ENCODE results near the gene CHP2. TPM values are rescaled to one million over a fixed set of nuclear protein-coding genes. Genes with fewer than 3 reads are reported as not detected.

Gene CHP2
- total and polyA plus RNA-seq, 9 of the 15 experiments (the other 6 are each of a cell fraction or from before 2014, with no cell fraction given) = 0.23 to 1.1 (median 0.80) TPM

- TF ChIP-seq, protein P1, sequence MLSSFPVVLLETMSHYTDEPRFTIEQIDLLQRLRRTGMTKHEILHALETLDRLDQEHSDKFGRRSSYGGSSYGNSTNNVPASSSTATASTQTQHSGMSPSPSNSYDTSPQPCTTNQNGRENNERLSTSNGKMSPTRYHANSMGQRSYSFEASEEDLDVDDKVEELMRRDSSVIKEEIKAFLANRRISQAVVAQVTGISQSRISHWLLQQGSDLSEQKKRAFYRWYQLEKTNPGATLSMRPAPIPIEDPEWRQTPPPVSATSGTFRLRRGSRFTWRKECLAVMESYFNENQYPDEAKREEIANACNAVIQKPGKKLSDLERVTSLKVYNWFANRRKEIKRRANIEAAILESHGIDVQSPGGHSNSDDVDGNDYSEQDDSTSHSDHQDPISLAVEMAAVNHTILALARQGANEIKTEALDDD (IDR thresholded peaks at IDR 0.05) = peak; percentile 67; the same call in 1 of the 2 replicates
- TF ChIP-seq CREB1 (IDR thresholded peaks at IDR 0.05) (no peak), CREB1 (CRISPR knock-in tag; IDR thresholded peaks at IDR 0.05) (peak; percentile 54; the same call in 1 of the 2 replicates), ZC3H8 (IDR thresholded peaks at IDR 0.05) (no peak), ZKSCAN8 (CRISPR knock-in tag; IDR thresholded peaks at IDR 0.05) (0 out of 2 replicates have a peak, but pooled peaks have one; percentile 39), RBBP5 (IDR thresholded peaks at IDR 0.05; ENCODE audit: borderline replicate concordance, insufficient read depth, low read length, poor library complexity, severe bottlenecking) (no peak), TSC22D4 (tag; IDR thresholded peaks at IDR 0.05) (no peak), ATF4 (CRISPR knock-in tag; IDR thresholded peaks at IDR 0.05) (peak; percentile 36; the same call in 1 of the 2 replicates), LEF1 (IDR thresholded peaks at IDR 0.05) (no peak), ZNF512 (tag; IDR thresholded peaks at IDR 0.05) (no peak), FOXJ3 (CRISPR knock-in tag; IDR thresholded peaks at IDR 0.05) (no peak), OTX1 (CRISPR knock-in tag; IDR thresholded peaks at IDR 0.05) (no peak), ETS1 (conservative IDR thresholded peaks at IDR 0.05; ENCODE audit: control insufficient read depth, low read depth, low read length) (no peak), TAF9B (IDR thresholded peaks at IDR 0.05; ENCODE audit: partially characterized antibody) (no peak), EZH2 (IDR thresholded peaks at IDR 0.05; ENCODE audit: borderline replicate concordance, low read depth, low read length) (no peak), ARNT (IDR thresholded peaks at IDR 0.05) (0 out of 4 replicates have a peak, but pooled peaks of 1 of the 2 experiments have one; percentile 34), MTF1 (CRISPR knock-in tag; IDR thresholded peaks at IDR 0.05; ENCODE audit: borderline replicate concordance) (no peak), SNAPC5 (CRISPR knock-in tag; IDR thresholded peaks at IDR 0.05) (no peak)
- TF ChIP-seq, protein P2, sequence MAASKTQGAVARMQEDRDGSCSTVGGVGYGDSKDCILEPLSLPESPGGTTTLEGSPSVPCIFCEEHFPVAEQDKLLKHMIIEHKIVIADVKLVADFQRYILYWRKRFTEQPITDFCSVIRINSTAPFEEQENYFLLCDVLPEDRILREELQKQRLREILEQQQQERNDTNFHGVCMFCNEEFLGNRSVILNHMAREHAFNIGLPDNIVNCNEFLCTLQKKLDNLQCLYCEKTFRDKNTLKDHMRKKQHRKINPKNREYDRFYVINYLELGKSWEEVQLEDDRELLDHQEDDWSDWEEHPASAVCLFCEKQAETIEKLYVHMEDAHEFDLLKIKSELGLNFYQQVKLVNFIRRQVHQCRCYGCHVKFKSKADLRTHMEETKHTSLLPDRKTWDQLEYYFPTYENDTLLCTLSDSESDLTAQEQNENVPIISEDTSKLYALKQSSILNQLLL (CRISPR knock-in tag; IDR thresholded peaks at IDR 0.05; ENCODE audit: borderline replicate concordance) = no peak
Measured at GRCh38 chr16:23784811-23785447, 30.1 kb downstream of the CHP2 start (continued).

All from K562 (cell line).